ENCODE data around the gene IRGQ. TPM values are rescaled to one million over a fixed set of nuclear protein-coding genes. Genes with fewer than 3 reads are reported as not detected.

The IRGQ gene
- total RNA-seq, 1 experiment from 2014 or later: 38.1 TPM

DNA sequence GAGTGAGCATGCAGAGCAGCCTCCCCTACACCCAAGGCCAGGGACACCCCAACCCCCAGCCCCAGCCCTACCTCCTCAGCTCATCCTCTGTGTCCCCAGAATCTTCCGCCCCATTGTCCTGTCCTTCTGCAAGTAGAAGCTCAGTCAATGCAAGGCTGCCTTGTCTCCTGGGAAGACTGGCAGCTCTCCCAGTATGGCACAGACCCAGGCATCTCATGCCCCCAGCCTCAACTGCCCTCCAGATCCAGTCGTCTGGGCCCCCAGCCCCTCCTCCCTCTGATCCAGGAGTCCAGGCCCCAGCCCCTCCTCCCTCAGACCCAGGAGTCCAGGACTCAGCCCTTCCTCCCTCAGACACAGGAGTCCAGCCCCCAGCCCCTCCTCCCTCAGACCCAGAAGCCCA, 50.0 kb downstream of the IRGQ start:
- DNase-seq (ENCODE audit: low spot score) (no peak), ATAC-seq (no peak)
- POLR2A ChIA-PET: no interaction called here
- Mint-ChIP-seq H3K9me3 (no peaks in the 10 kb centered on the region), H3K4me3 (no peak overlapping the region), H3K27me3 (ENCODE audit: low read depth) (no peaks in the 10 kb centered on the region), H3K27ac (no peak overlapping the region), H3K4me1 (no peaks in the 10 kb centered on the region), H3K36me3 (peaks cover 51% of the 10 kb centered on the region)
- TF ChIP-seq CREB1 (CRISPR knock-in tag; IDR thresholded peaks at IDR 0.05) (no peak), EMX1 (CRISPR knock-in tag; IDR thresholded peaks at IDR 0.05) (no peak), NR2C2 (CRISPR knock-in tag; IDR thresholded peaks at IDR 0.05) (no peak), ZNF423 (CRISPR knock-in tag; IDR thresholded peaks at IDR 0.05) (no peak), ESRRA (CRISPR knock-in tag; IDR thresholded peaks at IDR 0.05; ENCODE audit: borderline replicate concordance) (no peak), GTF2I (CRISPR knock-in tag; conservative IDR thresholded peaks at IDR 0.05) (no peak), TP53 (CRISPR knock-in tag; IDR thresholded peaks at IDR 0.05) (no peak), CREM (CRISPR knock-in tag; IDR thresholded peaks at IDR 0.05) (no peak), NR3C1 (CRISPR knock-in tag; conservative IDR thresholded peaks at IDR 0.05; ENCODE audit: low read depth) (no peak), RELA (CRISPR knock-in tag; IDR thresholded peaks at IDR 0.05; ENCODE audit: borderline replicate concordance) (no peak)
- TF ChIP-seq, protein P1, sequence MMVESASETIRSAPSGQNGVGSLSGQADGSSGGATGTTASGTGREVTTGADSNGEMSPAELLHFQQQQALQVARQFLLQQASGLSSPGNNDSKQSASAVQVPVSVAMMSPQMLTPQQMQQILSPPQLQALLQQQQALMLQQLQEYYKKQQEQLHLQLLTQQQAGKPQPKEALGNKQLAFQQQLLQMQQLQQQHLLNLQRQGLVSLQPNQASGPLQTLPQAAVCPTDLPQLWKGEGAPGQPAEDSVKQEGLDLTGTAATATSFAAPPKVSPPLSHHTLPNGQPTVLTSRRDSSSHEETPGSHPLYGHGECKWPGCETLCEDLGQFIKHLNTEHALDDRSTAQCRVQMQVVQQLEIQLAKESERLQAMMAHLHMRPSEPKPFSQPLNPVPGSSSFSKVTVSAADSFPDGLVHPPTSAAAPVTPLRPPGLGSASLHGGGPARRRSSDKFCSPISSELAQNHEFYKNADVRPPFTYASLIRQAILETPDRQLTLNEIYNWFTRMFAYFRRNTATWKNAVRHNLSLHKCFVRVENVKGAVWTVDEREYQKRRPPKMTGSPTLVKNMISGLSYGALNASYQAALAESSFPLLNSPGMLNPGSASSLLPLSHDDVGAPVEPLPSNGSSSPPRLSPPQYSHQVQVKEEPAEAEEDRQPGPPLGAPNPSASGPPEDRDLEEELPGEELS (CRISPR knock-in tag; IDR thresholded peaks at IDR 0.05): no peak
- TF ChIP-seq, protein P2, sequence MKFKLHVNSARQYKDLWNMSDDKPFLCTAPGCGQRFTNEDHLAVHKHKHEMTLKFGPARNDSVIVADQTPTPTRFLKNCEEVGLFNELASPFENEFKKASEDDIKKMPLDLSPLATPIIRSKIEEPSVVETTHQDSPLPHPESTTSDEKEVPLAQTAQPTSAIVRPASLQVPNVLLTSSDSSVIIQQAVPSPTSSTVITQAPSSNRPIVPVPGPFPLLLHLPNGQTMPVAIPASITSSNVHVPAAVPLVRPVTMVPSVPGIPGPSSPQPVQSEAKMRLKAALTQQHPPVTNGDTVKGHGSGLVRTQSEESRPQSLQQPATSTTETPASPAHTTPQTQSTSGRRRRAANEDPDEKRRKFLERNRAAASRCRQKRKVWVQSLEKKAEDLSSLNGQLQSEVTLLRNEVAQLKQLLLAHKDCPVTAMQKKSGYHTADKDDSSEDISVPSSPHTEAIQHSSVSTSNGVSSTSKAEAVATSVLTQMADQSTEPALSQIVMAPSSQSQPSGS (CRISPR knock-in tag; IDR thresholded peaks at IDR 0.05; ENCODE audit: borderline replicate concordance, low read depth): no peak
- TF ChIP-seq, protein P3, sequence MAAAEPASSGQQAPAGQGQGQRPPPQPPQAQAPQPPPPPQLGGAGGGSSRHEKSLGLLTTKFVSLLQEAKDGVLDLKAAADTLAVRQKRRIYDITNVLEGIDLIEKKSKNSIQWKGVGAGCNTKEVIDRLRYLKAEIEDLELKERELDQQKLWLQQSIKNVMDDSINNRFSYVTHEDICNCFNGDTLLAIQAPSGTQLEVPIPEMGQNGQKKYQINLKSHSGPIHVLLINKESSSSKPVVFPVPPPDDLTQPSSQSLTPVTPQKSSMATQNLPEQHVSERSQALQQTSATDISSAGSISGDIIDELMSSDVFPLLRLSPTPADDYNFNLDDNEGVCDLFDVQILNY (CRISPR knock-in tag; IDR thresholded peaks at IDR 0.05): no peak
- TF ChIP-seq, protein P4, sequence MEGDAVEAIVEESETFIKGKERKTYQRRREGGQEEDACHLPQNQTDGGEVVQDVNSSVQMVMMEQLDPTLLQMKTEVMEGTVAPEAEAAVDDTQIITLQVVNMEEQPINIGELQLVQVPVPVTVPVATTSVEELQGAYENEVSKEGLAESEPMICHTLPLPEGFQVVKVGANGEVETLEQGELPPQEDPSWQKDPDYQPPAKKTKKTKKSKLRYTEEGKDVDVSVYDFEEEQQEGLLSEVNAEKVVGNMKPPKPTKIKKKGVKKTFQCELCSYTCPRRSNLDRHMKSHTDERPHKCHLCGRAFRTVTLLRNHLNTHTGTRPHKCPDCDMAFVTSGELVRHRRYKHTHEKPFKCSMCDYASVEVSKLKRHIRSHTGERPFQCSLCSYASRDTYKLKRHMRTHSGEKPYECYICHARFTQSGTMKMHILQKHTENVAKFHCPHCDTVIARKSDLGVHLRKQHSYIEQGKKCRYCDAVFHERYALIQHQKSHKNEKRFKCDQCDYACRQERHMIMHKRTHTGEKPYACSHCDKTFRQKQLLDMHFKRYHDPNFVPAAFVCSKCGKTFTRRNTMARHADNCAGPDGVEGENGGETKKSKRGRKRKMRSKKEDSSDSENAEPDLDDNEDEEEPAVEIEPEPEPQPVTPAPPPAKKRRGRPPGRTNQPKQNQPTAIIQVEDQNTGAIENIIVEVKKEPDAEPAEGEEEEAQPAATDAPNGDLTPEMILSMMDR (IDR thresholded peaks at IDR 0.05): no peak
- TF ChIP-seq, protein P5, sequence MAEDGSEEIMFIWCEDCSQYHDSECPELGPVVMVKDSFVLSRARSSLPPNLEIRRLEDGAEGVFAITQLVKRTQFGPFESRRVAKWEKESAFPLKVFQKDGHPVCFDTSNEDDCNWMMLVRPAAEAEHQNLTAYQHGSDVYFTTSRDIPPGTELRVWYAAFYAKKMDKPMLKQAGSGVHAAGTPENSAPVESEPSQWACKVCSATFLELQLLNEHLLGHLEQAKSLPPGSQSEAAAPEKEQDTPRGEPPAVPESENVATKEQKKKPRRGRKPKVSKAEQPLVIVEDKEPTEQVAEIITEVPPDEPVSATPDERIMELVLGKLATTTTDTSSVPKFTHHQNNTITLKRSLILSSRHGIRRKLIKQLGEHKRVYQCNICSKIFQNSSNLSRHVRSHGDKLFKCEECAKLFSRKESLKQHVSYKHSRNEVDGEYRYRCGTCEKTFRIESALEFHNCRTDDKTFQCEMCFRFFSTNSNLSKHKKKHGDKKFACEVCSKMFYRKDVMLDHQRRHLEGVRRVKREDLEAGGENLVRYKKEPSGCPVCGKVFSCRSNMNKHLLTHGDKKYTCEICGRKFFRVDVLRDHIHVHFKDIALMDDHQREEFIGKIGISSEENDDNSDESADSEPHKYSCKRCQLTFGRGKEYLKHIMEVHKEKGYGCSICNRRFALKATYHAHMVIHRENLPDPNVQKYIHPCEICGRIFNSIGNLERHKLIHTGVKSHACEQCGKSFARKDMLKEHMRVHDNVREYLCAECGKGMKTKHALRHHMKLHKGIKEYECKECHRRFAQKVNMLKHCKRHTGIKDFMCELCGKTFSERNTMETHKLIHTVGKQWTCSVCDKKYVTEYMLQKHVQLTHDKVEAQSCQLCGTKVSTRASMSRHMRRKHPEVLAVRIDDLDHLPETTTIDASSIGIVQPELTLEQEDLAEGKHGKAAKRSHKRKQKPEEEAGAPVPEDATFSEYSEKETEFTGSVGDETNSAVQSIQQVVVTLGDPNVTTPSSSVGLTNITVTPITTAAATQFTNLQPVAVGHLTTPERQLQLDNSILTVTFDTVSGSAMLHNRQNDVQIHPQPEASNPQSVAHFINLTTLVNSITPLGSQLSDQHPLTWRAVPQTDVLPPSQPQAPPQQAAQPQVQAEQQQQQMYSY (CRISPR knock-in tag; IDR thresholded peaks at IDR 0.05): no peak
- TF ChIP-seq, protein P6, sequence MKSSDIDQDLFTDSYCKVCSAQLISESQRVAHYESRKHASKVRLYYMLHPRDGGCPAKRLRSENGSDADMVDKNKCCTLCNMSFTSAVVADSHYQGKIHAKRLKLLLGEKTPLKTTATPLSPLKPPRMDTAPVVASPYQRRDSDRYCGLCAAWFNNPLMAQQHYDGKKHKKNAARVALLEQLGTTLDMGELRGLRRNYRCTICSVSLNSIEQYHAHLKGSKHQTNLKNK (CRISPR knock-in tag; IDR thresholded peaks at IDR 0.05): no peak
- TF ChIP-seq, protein P7, sequence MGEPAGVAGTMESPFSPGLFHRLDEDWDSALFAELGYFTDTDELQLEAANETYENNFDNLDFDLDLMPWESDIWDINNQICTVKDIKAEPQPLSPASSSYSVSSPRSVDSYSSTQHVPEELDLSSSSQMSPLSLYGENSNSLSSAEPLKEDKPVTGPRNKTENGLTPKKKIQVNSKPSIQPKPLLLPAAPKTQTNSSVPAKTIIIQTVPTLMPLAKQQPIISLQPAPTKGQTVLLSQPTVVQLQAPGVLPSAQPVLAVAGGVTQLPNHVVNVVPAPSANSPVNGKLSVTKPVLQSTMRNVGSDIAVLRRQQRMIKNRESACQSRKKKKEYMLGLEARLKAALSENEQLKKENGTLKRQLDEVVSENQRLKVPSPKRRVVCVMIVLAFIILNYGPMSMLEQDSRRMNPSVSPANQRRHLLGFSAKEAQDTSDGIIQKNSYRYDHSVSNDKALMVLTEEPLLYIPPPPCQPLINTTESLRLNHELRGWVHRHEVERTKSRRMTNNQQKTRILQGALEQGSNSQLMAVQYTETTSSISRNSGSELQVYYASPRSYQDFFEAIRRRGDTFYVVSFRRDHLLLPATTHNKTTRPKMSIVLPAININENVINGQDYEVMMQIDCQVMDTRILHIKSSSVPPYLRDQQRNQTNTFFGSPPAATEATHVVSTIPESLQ (CRISPR knock-in tag; IDR thresholded peaks at IDR 0.05): no peak
- TF ChIP-seq, protein P8, sequence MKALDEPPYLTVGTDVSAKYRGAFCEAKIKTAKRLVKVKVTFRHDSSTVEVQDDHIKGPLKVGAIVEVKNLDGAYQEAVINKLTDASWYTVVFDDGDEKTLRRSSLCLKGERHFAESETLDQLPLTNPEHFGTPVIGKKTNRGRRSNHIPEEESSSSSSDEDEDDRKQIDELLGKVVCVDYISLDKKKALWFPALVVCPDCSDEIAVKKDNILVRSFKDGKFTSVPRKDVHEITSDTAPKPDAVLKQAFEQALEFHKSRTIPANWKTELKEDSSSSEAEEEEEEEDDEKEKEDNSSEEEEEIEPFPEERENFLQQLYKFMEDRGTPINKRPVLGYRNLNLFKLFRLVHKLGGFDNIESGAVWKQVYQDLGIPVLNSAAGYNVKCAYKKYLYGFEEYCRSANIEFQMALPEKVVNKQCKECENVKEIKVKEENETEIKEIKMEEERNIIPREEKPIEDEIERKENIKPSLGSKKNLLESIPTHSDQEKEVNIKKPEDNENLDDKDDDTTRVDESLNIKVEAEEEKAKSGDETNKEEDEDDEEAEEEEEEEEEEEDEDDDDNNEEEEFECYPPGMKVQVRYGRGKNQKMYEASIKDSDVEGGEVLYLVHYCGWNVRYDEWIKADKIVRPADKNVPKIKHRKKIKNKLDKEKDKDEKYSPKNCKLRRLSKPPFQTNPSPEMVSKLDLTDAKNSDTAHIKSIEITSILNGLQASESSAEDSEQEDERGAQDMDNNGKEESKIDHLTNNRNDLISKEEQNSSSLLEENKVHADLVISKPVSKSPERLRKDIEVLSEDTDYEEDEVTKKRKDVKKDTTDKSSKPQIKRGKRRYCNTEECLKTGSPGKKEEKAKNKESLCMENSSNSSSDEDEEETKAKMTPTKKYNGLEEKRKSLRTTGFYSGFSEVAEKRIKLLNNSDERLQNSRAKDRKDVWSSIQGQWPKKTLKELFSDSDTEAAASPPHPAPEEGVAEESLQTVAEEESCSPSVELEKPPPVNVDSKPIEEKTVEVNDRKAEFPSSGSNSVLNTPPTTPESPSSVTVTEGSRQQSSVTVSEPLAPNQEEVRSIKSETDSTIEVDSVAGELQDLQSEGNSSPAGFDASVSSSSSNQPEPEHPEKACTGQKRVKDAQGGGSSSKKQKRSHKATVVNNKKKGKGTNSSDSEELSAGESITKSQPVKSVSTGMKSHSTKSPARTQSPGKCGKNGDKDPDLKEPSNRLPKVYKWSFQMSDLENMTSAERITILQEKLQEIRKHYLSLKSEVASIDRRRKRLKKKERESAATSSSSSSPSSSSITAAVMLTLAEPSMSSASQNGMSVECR (CRISPR knock-in tag; IDR thresholded peaks at IDR 0.05; ENCODE audit: borderline replicate concordance): no peak
- CTCF ChIA-PET: interaction anchor here (1.8 to 2.2 kb wide), 2 partner anchors 9 to 10 kb away, joined by 7 to 9 read pairs; no protein-coding TSS in a partner anchor

All from WTC11 (cell line).